Measurements from ENCODE around the gene NHSL1. TPM values are rescaled to one million over a fixed set of nuclear protein-coding genes. Genes with fewer than 3 reads are reported as not detected.

Gene NHSL1
- total and polyA plus RNA-seq, 11 donors: 13.9 to 103 (median 46.1) TPM

GRCh38 chr6:138492871-138493270, 6.4 kb downstream of the NHSL1 start:
- H3K4me3 ChIP-seq: no peak overlapping the region
- H3K27ac ChIP-seq: peak overlapping the region in 1 of 12 donors; percentile 5
- no peak for DNase-seq
- no peaks in the 10 kb centered on the region for H3K9me3 ChIP-seq
- H3K36me3 ChIP-seq: peaks cover 0 to 21% (median 6%) of the 10 kb centered on the region in 9 donors
- intact Hi-C loops (cut with DNase I): loop anchor here in 1 of 10 donors (2.0 kb wide), 1 partner anchor 56 kb away; no protein-coding TSS in a partner anchor
- 66 to 76% (median 70%) methylated on average over 2 of the region's 2 CpGs for WGBS, 4 donors
- H3K4me1 ChIP-seq: peaks cover 0 to 46% (median 17%) of the 10 kb centered on the region in 12 donors
- TF ChIP-seq, protein P1, sequence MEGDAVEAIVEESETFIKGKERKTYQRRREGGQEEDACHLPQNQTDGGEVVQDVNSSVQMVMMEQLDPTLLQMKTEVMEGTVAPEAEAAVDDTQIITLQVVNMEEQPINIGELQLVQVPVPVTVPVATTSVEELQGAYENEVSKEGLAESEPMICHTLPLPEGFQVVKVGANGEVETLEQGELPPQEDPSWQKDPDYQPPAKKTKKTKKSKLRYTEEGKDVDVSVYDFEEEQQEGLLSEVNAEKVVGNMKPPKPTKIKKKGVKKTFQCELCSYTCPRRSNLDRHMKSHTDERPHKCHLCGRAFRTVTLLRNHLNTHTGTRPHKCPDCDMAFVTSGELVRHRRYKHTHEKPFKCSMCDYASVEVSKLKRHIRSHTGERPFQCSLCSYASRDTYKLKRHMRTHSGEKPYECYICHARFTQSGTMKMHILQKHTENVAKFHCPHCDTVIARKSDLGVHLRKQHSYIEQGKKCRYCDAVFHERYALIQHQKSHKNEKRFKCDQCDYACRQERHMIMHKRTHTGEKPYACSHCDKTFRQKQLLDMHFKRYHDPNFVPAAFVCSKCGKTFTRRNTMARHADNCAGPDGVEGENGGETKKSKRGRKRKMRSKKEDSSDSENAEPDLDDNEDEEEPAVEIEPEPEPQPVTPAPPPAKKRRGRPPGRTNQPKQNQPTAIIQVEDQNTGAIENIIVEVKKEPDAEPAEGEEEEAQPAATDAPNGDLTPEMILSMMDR (IDR thresholded peaks at IDR 0.05): no peak
- no peak for TF ChIP-seq POLR2A (IDR thresholded peaks at IDR 0.05)
- H3K27me3 ChIP-seq: no peaks in the 10 kb centered on the region
- no peak for ATAC-seq

DNA sequence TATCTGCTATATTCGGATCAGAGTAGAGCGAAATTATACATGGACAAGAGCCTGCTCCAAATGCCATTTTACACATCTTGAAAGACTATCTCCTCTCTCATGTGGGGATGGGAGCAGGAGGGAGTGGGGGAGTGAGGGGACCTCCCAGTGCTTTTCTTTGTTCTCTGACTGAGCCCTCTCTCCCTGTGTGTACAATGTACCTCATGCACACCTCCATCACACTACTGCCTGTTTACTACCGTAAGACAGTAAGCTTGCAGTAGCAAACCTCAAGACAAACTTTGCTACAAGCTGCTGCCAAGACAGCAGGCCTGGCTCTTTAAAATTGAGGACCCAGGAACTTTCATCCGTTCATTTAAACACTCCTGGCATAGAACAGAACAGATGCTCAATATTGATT, 7.2 kb downstream of the NHSL1 start:
- peak overlapping the region in 1 of 12 donors; percentile 21 for H3K27ac ChIP-seq
- DNase-seq (no peak), ATAC-seq (peak in 1 of 4 donors; percentile 25)
- peaks cover 0 to 21% (median 6%) of the 10 kb centered on the region in 9 donors for H3K36me3 ChIP-seq
- intact Hi-C loops (cut with DNase I): loop anchor here in 1 of 10 donors (2.0 kb wide), 1 partner anchor 55 kb away; no protein-coding TSS in a partner anchor
- 32 to 44% (median 38%) methylated on average over 4 of the region's 4 CpGs for WGBS, 4 donors
- no peak for TF ChIP-seq POLR2A (IDR thresholded peaks at IDR 0.05)
- TF ChIP-seq, protein P1 (IDR thresholded peaks at IDR 0.05): no peak
- H3K9me3 ChIP-seq: no peaks in the 10 kb centered on the region
- H3K27me3 ChIP-seq: no peaks in the 10 kb centered on the region
- H3K4me3 ChIP-seq: no peak overlapping the region
- H3K4me1 ChIP-seq: peaks cover 0 to 42% (median 19%) of the 10 kb centered on the region in 12 donors

GRCh38 chr6:138491017-138491416, 8.3 kb downstream of the NHSL1 start:
- H3K27ac ChIP-seq: peak overlapping the region in 1 of 12 donors; percentile 21
- H3K27me3 ChIP-seq: no peaks in the 10 kb centered on the region
- peaks cover 0 to 52% (median 24%) of the 10 kb centered on the region in 12 donors for H3K4me1 ChIP-seq
- DNase-seq (no peak), ATAC-seq (no peak)
- 88 to 95% (median 91%) methylated on average over 1 of the region's 1 CpG for WGBS, 4 donors
- TF ChIP-seq, protein P1 (IDR thresholded peaks at IDR 0.05): no peak
- TF ChIP-seq POLR2A (IDR thresholded peaks at IDR 0.05): no peak
- no peaks in the 10 kb centered on the region for H3K9me3 ChIP-seq
- H3K36me3 ChIP-seq: peaks cover 0 to 17% (median 6%) of the 10 kb centered on the region in 9 donors
- intact Hi-C loops (cut with DNase I): no loop called here
- no peak overlapping the region for H3K4me3 ChIP-seq

DNA sequence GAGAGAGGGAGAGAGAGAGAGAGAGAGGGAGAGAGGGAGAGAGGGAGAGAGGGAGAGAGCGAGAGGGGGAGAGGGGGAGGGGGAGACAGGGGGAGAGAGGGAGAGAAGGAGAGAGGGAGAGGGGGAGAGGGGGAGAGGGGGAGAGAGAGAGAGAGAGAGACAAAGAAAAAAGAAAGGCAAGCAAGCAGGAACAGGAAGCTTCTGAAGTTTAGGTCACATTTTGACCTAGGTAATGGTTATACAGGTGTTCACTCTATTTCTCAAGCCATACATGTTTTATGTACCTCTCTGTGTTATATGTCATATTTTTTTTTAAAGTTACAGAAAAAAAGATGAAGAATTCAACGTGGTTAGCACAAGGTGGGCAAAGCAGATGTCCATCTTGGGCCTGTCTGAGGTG, 9.4 kb downstream of the NHSL1 start:
- no peak overlapping the region for H3K4me3 ChIP-seq
- H3K27me3 ChIP-seq: no peaks in the 10 kb centered on the region
- no peak overlapping the region for H3K27ac ChIP-seq
- no peaks in the 10 kb centered on the region for H3K9me3 ChIP-seq
- H3K4me1 ChIP-seq: peaks cover 0 to 63% (median 25%) of the 10 kb centered on the region in 12 donors
- ATAC-seq: no peak
- peaks cover 0 to 8% (median under 1%) of the 10 kb centered on the region in 9 donors for H3K36me3 ChIP-seq
- WGBS, 4 donors: 88 to 96% (median 92%) methylated on average over 1 to 2 of the region's 2 CpGs
- TF ChIP-seq, protein P1 (IDR thresholded peaks at IDR 0.05): no peak
- no peak for TF ChIP-seq POLR2A (IDR thresholded peaks at IDR 0.05)
- intact Hi-C loops (cut with DNase I): no loop called here
- DNase-seq: no peak
